Measurements from ENCODE around the gene SLC25A33. TPM values are rescaled to one million over a fixed set of nuclear protein-coding genes. Genes with fewer than 3 reads are reported as not detected.

SLC25A33 gene
- total and polyA plus RNA-seq, 2 of the 8 experiments (the other 6 are each of a cell fraction or from before 2014, with no cell fraction given), result 7.8 to 12.8 TPM

DNA sequence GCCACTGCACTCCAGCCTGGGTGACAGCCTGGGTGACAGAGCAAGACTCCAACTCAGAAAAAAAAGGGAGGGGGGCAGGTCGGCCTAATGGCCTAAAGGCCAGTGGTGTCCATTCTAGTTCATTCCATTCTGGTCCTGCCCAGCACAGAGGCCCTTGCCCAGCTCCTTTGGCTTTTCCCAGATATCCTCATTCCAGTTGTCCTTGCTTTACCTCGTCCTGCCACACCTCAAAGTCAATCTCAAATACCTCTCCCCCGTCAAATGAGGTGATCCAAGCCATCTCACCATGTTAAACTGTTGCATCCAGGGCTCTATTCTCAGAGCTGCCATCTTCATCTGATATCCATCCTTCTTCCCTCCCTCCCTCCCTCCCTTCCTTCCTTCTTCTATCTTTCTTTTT, 92.3 kb downstream of the SLC25A33 start:
- WGBS, 2 experiments (ENCODE audit: extremely low coverage in 1 of 2, insufficient coverage in 1 of 2, insufficient read length in 1 of 2, insufficient replicate concordance in 2 of 2, low coverage in 1 of 2, low lambda C conversion rate in 2 of 2, missing lambda C conversion rate in 1 of 2), result 79% methylated on average over 3 of the region's 3 CpGs; no CpG with 5 or more reads in 1 of the 2 experiments
- no peak for TF ChIP-seq ZNF274 (IDR thresholded peaks at IDR 0.05; ENCODE audit: borderline replicate concordance, extremely low read depth, low read length)
- no peak for TF ChIP-seq KDM1A (IDR thresholded peaks at IDR 0.05; ENCODE audit: borderline replicate concordance, low read length)
- no peak for TF ChIP-seq NRF1 (IDR thresholded peaks at IDR 0.05; ENCODE audit: low read depth, low read length)
- TF ChIP-seq SP4 (IDR thresholded peaks at IDR 0.05; ENCODE audit: low read length), result no peak
- no peak for TF ChIP-seq CHD1 (IDR thresholded peaks at IDR 0.05; ENCODE audit: low read depth, low read length)
- TF ChIP-seq RBBP5 (IDR thresholded peaks at IDR 0.05; ENCODE audit: borderline replicate concordance, low read depth, low read length), result no peak
- no peak for TF ChIP-seq EP300 (IDR thresholded peaks at IDR 0.05; ENCODE audit: borderline replicate concordance in 1 of 2, low read depth in 2 of 2, low read length in 2 of 2)
- TF ChIP-seq BRCA1 (IDR thresholded peaks at IDR 0.05; ENCODE audit: low read depth, low read length), result no peak
- TF ChIP-seq, protein P1, sequence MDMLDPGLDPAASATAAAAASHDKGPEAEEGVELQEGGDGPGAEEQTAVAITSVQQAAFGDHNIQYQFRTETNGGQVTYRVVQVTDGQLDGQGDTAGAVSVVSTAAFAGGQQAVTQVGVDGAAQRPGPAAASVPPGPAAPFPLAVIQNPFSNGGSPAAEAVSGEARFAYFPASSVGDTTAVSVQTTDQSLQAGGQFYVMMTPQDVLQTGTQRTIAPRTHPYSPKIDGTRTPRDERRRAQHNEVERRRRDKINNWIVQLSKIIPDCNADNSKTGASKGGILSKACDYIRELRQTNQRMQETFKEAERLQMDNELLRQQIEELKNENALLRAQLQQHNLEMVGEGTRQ (IDR thresholded peaks at IDR 0.05; ENCODE audit: low read length), result no peak
- no peak for TF ChIP-seq KDM4A (IDR thresholded peaks at IDR 0.05; ENCODE audit: low read depth, low read length, severe bottlenecking)
- no peak for TF ChIP-seq RNF2 (IDR thresholded peaks at IDR 0.05; ENCODE audit: borderline replicate concordance, low read depth, low read length, missing control alignments, poor library complexity, severe bottlenecking)
- no peak for TF ChIP-seq CTBP2 (IDR thresholded peaks at IDR 0.05; ENCODE audit: borderline replicate concordance, insufficient read depth, insufficient read length, low read length)

More for the DNA sequence above, 92.3 kb downstream of the SLC25A33 start:
- Histone ChIP-seq H4K91ac (replicated peaks; ENCODE audit: insufficient read length, low read length) (no peak overlapping the region), H4K8ac (ENCODE audit: extremely low read depth, insufficient read depth, low read length) (no peak overlapping the region), H2BK120ac (replicated peaks; ENCODE audit: low read depth, low read length) (no peak overlapping the region), H2BK15ac (ENCODE audit: low read length) (no peak overlapping the region), H2BK12ac (ENCODE audit: low read depth, low read length) (no peak overlapping the region), H4K20me1 (replicated peaks in 1 of 2; ENCODE audit: control insufficient read depth in 1 of 2, insufficient read depth in 2 of 2, low read length in 2 of 2) (no peaks in the 10 kb centered on the region), H3K4ac (replicated peaks; ENCODE audit: insufficient read length, low read depth, low read length) (no peak overlapping the region), H3K23me2 (ENCODE audit: low read depth, low read length) (no peaks in the 10 kb centered on the region), H3K4me3 (ENCODE audit: extremely low read depth in 1 of 4, insufficient read depth in 2 of 4, low read depth in 3 of 4, low read length in 4 of 4) (no peak overlapping the region), H3K27ac (ENCODE audit: low read depth, low read length) (no peak overlapping the region), H2BK20ac (ENCODE audit: low read length) (no peak overlapping the region), H2BK5ac (ENCODE audit: low read depth, low read length) (no peak overlapping the region), H3K79me1 (ENCODE audit: low read depth, low read length) (no peaks in the 10 kb centered on the region), H3K27me3 (replicated peaks in 1 of 4; ENCODE audit: control insufficient read depth in 3 of 4, extremely low read depth in 1 of 4, insufficient read depth in 3 of 4, low read length in 3 of 4) (peaks cover 0 to 8% (median 0%) of the 10 kb centered on the region in 4 experiments; a peak in 2 of 7 replicates), H3K14ac (ENCODE audit: insufficient read length) (no peak overlapping the region), H3K9me3 (ENCODE audit: insufficient read depth in 2 of 2, low read depth in 1 of 2, low read length in 1 of 2) (no peaks in the 10 kb centered on the region), H3K79me2 (ENCODE audit: control insufficient read depth in 1 of 2, insufficient read depth in 2 of 2, low read length in 2 of 2) (no peaks in the 10 kb centered on the region), H3K56ac (replicated peaks; ENCODE audit: insufficient read length, low read depth, low read length) (no peak overlapping the region), H2AFZ (ENCODE audit: low read length) (no peak overlapping the region), H3K9ac (replicated peaks in 1 of 4; ENCODE audit: extremely low read depth in 1 of 4, low read depth in 3 of 4, low read length in 3 of 4) (no peak overlapping the region), H3K18ac (ENCODE audit: extremely low read depth, low read length) (no peak overlapping the region), H3K4me1 (replicated peaks in 1 of 4; ENCODE audit: control insufficient read depth in 3 of 4, insufficient read depth in 4 of 4, low read length in 3 of 4) (peaks cover 0 to 10% (median 8%) of the 10 kb centered on the region in 4 experiments; a peak in 5 of 7 replicates), H3K36me3 (ENCODE audit: control insufficient read depth in 2 of 4, insufficient read depth in 4 of 4, low read length in 3 of 4) (no peaks in the 10 kb centered on the region), H3K23ac (ENCODE audit: insufficient read length) (no peak overlapping the region), H4K5ac (ENCODE audit: insufficient read length, low read depth, low read length) (no peak overlapping the region), H2AK5ac (ENCODE audit: low read depth, low read length) (no peak overlapping the region), H3K4me2 (ENCODE audit: insufficient read depth in 1 of 2, low read depth in 2 of 2, low read length in 2 of 2) (no peak overlapping the region)
- CTCF ChIA-PET (ENCODE audit: partially characterized antibody), result interaction anchor here (0.6 to 7.7 kb wide), 12 partner anchors 8 to 545 kb away, joined by 3 to 77 read pairs (median 6); no protein-coding TSS in a partner anchor
- DNase-seq (ENCODE audit: low read depth in 1 of 2, low spot score in 2 of 2) (no peak), FAIRE-seq (no peak)
- POLR2A ChIA-PET (ENCODE audit: partially characterized antibody), result interaction anchor here (1.1 kb wide), 1 partner anchor 58 kb away, joined by 3 read pairs; no protein-coding TSS in a partner anchor

Measured in H1 (cell line).